ENCODE measurements around the gene GPC5. TPM values are rescaled to one million over a fixed set of nuclear protein-coding genes. Genes with fewer than 3 reads are reported as not detected.
"Not testable (repeated sequence)": the region's sequence is repeated elsewhere in the genome, so short reads cannot be mapped to it uniquely, and the experiment has no call there.

The GPC5 gene
- total RNA-seq = 1.2 and 4.0 TPM in 2 replicates

- no peak for DNase-seq (ENCODE audit: extremely low read depth, low read depth, low spot score)
These were observed at the start of gene GPC5 for GRCh38 chr13:91398413-91399188. Gene GPC5 (plus strand): TSS chr13:91398621.

DNA sequence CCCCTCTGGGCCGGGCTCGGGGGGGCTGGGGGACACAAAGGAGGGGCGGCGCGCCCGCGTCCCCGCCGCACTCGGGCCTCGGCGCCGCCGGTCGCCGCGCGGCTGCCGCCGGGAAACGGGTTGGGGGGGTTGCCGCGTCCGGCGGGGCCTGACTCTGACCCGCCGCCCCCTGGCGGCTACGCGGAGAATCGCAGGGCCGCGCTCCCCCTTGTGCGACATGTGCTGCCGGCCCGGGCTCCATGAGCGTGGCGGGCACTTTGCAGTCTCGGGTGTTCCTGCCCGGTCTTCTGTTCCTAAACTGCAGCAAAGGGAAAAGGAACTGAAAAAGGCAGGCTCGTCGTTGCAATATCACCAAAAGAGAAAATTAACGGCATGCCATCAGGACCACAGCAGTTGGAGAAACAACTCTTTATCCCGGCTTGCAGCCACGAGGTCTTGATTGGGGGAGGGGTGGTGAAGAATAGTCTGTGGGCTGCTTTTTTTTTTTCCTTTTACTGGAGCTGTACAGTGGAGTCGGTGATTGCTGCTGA lies 49.5 kb upstream of the GPC5 start:
- no peak for DNase-seq (ENCODE audit: extremely low read depth, low read depth, low spot score)

DNA sequence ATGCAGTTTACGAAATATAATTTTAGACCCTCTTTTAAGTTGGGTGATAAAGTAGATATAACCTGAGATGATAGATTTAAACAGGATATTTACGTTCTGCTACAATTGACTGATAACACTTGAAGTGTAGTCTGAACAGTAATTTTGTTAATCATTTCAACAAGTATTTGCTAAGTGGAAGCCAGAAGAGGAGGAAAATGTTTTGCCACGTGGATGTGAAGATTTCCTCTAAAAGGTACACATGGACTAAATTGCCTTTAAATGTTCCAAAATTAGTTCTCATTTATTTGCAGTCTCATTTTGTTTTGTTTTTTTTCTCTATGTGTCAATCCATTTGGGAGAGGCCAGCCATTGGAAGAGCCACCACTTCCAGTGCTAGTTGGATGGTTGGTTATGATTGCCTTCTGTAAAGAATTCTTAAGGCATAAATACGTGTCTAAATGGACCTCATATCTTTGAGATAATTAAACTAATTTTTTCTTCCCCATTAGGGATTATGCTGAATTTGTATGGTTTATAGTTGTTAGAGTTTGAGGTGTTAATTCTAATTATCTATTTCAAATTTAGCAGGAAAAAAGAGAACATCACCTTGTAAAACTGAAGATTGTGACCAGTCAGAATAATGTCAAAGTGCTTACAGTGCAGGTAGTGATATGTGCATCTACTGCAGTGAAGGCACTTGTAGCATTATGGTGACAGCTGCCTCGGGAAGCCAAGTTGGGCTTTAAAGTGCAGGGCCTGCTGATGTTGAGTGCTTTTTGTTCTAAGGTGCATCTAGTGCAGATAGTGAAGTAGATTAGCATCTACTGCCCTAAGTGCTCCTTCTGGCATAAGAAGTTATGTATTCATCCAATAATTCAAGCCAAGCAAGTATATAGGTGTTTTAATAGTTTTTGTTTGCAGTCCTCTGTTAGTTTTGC lies 48.2 kb upstream of the GPC5 start:
- no peak for DNase-seq (ENCODE audit: extremely low read depth, low read depth, low spot score)

DNA sequence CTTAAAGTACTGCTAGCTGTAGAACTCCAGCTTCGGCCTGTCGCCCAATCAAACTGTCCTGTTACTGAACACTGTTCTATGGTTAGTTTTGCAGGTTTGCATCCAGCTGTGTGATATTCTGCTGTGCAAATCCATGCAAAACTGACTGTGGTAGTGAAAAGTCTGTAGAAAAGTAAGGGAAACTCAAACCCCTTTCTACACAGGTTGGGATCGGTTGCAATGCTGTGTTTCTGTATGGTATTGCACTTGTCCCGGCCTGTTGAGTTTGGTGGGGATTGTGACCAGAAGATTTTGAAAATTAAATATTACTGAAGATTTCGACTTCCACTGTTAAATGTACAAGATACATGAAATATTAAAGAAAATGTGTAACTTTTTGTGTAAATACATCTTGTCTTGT lies 47.3 kb upstream of the GPC5 start:
- no peak for DNase-seq (ENCODE audit: extremely low read depth, low read depth, low spot score)

DNA sequence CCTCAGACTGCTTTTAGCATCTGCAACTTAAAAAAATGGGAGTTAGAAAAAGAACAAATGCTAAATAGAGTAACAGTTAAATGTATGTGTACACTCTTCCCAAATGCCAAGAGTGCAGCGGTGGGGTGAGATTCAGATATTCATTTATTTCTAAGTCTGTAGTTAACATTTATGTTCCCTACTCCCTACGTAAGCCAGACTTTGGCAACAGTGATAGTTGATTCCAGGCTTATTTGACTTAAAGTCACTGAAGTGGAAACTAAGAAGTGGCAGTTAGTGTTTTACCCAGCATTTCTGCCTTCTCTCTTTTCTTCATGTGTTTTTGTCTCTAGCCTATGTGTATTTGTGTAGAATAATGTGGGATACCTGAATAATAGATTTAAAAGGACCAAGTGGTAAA lies 46.4 kb upstream of the GPC5 start:
- no peak for DNase-seq (ENCODE audit: extremely low read depth, low read depth, low spot score)

- not testable (repeated sequence) for DNase-seq (ENCODE audit: extremely low read depth, low read depth, low spot score)
These were observed 45.5 kb upstream of the GPC5 start for GRCh38 chr13:91352891-91353290.

- DNase-seq (ENCODE audit: extremely low read depth, low read depth, low spot score) = no peak
These were observed 44.9 kb upstream of the GPC5 start for GRCh38 chr13:91353494-91353893.

DNA sequence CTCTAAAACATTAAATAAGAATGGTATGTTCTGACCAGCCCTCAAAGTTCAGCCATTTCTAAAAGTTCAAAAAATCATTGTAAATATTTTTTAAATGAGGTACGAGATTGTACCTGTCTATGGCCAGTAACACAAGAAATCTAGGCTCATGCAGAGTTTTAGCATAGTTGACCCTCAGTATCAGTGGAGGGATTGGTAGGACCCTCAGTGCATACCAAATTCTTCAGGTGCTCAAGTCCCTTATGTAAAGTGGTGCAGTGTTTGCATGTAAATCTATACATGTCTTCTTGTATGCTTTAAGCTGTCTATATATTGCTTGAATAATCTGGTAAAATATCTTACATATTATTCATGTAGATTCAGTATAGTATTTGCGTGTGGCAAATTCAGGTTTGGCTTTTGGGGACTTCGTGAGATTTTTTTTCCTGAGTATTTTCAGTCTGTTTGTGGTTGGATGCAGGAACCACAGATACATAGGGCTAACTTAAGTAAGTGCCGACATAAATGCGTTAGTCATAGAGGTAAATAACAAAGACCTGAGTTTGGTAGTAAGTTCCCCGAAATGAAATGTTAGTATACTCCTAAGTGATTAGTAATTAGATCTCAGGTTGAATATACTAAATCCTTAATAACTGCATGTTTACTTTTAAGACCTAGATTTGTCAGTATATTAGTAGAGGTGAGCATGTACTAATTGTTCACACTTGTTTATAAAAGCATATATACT lies 43.2 kb upstream of the GPC5 start:
- no peak for DNase-seq (ENCODE audit: extremely low read depth, low read depth, low spot score)

DNA sequence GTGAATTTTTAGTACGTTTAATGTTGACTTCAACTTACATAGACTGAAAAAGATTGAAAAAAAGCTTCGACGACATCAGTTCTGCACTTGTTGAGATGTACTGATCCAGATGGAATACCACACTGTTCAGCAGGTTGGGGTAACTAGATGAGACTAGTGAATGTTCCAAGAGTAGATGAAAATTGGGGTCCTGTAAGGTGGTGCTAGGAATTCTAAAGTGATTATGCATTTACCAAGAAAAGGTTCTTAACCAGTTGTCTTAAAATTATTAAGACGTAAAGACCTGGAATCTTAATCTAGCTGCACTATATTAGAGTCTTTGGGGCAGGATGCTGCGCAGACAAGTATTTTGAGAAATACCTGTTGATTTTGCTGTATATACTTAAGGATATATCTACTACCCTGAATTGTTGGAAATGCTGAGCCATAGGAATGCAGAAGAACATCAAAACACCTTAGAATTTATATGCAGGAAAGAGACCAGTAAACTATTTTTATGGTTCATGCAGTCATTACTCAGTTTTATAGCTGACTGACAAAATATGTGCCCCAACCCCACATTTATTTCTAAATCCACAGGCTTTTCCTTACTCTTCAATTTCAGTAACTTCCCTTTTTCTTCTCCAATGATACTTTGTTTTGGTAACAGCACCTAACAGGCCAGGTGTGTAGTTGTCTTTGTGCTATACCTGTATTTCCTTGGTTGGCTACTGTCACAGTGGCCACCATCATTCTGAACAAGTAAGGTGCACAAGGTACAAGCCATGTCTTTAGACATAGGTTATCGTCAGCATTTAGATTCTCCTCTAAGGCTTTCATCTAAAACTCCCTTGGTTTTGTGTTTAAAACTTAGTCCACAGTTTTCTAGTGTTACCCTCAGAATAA lies 42.4 kb upstream of the GPC5 start:
- DNase-seq (ENCODE audit: extremely low read depth, low read depth, low spot score) = no peak

GRCh38 chr13:91356919-91357612 lies 41.4 kb upstream of the GPC5 start:
- no peak for DNase-seq (ENCODE audit: extremely low read depth, low read depth, low spot score)

- no peak for DNase-seq (ENCODE audit: extremely low read depth, low read depth, low spot score)
These were observed 40.6 kb upstream of the GPC5 start for GRCh38 chr13:91357613-91358386.

- DNase-seq (ENCODE audit: extremely low read depth, low read depth, low spot score) = no peak
These were observed 40.0 kb upstream of the GPC5 start for GRCh38 chr13:91358387-91358782.

DNA sequence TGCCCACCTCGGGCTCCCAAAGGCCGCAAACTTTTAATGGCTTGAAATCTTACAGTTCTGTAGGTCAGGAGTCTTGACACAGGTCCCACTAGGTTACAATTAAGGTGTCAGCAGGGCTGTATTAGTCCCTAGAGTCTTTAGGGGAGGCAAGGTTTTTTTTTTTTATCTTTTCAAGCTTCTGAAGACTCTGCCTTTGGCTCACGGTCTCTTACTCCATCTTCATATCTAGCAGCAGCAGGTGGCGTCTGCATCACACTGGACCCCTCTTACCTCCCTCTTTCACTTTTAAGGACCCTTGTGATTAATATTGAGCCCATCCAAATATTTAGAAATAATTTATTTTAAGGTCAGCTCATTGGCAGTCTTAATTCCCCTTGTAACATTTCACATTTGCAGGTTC lies 39.3 kb upstream of the GPC5 start:
- no peak for DNase-seq (ENCODE audit: extremely low read depth, low read depth, low spot score)

GRCh38 chr13:91359631-91360030 lies 38.8 kb upstream of the GPC5 start:
- DNase-seq (ENCODE audit: extremely low read depth, low read depth, low spot score) = no peak

GRCh38 chr13:91360246-91360751 lies 38.1 kb upstream of the GPC5 start:
- DNase-seq (ENCODE audit: extremely low read depth, low read depth, low spot score) = no peak

DNA sequence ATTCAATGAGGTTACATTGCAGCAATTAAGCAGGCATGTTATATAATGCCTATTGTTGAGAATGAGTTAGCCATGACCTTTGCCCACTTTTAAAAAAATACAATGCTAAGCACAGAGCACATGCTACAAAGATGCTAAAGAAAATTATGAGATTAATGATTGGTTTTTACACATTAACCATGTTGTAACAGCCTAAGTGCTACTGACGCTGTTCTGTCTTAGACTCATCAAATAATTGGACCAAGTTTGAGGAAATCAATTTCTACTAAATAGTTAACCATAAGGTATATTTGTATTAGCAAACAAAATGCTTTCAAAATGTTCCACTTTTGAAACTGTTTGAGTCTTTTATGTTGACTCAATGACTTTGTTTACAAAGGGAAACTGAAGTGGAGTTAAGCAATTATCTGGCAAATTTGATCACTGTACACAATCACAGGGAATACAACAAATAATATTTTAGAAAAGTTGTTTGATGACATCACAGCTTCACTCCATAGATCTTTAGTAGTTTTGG lies 36.6 kb upstream of the GPC5 start:
- DNase-seq (ENCODE audit: extremely low read depth, low read depth, low spot score) = no peak

DNA sequence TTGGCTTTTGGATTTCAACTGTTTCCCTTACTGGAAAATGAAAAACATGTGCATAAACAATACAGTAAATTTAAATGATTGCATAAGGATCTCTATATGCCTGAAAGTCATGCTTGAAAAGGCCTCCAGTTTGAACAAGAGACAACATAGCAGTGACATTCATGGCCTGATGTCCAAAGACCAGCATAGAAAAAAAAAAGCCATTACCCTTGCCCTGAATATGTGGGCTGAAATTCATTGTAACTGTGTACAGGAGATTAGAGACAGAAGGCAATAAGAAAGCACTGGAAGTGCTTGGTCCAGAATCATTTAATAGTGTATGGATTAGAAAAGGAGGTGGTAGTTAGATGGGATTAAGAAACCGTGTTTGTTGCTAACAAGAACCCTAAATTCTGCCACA lies 35.5 kb upstream of the GPC5 start:
- no peak for DNase-seq (ENCODE audit: extremely low read depth, low read depth, low spot score)

DNA sequence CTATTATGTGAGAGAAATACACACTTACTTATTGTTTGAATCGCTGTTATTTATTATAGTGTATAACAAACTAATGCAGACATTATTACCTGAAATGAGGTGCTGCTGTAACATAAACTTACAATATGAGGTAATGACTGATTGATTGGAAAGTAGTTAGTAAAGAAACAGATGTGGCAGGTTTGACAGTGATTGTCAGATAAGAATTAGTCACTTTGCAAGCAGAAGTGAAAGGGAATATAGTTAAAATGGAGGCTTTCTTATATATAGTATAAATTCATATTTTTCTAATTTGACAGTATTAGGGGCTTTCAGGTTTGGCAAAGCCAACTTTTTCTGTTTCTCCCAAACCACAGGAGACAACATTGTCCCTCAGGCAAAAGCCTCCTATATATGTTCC lies 30.3 kb upstream of the GPC5 start:
- no peak for DNase-seq (ENCODE audit: extremely low read depth, low read depth, low spot score)
